GM12878 (cell line): ENCODE data around the gene SMIM35. TPM values are rescaled to one million over a fixed set of nuclear protein-coding genes. Genes with fewer than 3 reads are reported as not detected.

Source experiments
- ASH2L ChIP-seq: fragments of 300-600, 200-600 bp; sonication (generic); IDR thresholded peaks from 2 replicates; pipeline ENCODE4 v1.6.1; 2017; ENCODE audit warnings: low read depth, mild to moderate bottlenecking, borderline replicate concordance
- CBX3 ChIP-seq: fragments of 200-600 bp; sonication (generic); IDR thresholded peaks from 2 replicates; pipeline ENCODE4 v1.6.1; 2016; ENCODE audit warnings: low read depth, borderline replicate concordance
- CBX5 ChIP-seq: sonication (generic); IDR thresholded peaks from 2 replicates; pipeline ENCODE4 v1.6.1; 2016; ENCODE audit warnings: low read depth, moderate library complexity, mild to moderate bottlenecking, inconsistent platforms
- CHD4 ChIP-seq: fragments of 200-600 bp; sonication (generic); IDR thresholded peaks from 2 replicates; pipeline ENCODE4 v1.6.1; 2016; ENCODE audit warnings: mild to moderate bottlenecking
- ESRRA ChIP-seq: IDR thresholded peaks from 2 replicates; pipeline ENCODE4 v1.6.1; 2012; ENCODE audit warnings: mild to moderate bottlenecking, low read length, improper control_type of control experiment
- ETV6 ChIP-seq, 2 experiments: fragments of 450-650 bp in 1 of 2; IDR thresholded peaks in 1 of 2; conservative IDR thresholded peaks in 1 of 2; 2 replicates each; pipeline ENCODE4 v1.6.1; 2014; ENCODE audit warnings: antibody characterized with exemption in 1 of 2, borderline replicate concordance in 1 of 2, low read depth in 1 of 2, mild to moderate bottlenecking in 1 of 2, moderate library complexity in 1 of 2
- HCFC1 ChIP-seq: fragments of 150-350 bp; IDR thresholded peaks from 2 replicates; pipeline ENCODE4 v1.6.1; 2014; ENCODE audit warnings: low read length
- HDGF ChIP-seq: fragments of 450-650 bp; IDR thresholded peaks from 2 replicates; pipeline ENCODE4 v1.6.1; 2016; ENCODE audit warnings: antibody characterized with exemption
- NFIC ChIP-seq: IDR thresholded peaks from 2 replicates; pipeline ENCODE4 v1.6.1; 2012; ENCODE audit warnings: low read depth, mild to moderate bottlenecking, inconsistent platforms, low read length, moderate library complexity
- NR2C2 ChIP-seq: IDR thresholded peaks from 2 replicates; pipeline ENCODE4 v1.6.1; 2011; ENCODE audit warnings: borderline replicate concordance, low read depth; ENCODE audit not compliant: control insufficient read depth, insufficient read length
- SMAD5 ChIP-seq: IDR thresholded peaks from 2 replicates; pipeline ENCODE4 v1.6.1; 2016; ENCODE audit warnings: antibody characterized with exemption, low read depth
- TAF1 ChIP-seq: IDR thresholded peaks from 2 replicates; pipeline ENCODE4 v1.6.1; 2011; ENCODE audit warnings: mild to moderate bottlenecking, low read depth, low read length, borderline replicate concordance
- WRNIP1 ChIP-seq: IDR thresholded peaks from 2 replicates; pipeline ENCODE4 v1.6.1; 2011; ENCODE audit warnings: low read depth, low read length, improper control_type of control experiment, borderline replicate concordance
- ZBED1 ChIP-seq: IDR thresholded peaks from 2 replicates; pipeline ENCODE4 v1.6.1; 2016; ENCODE audit warnings: borderline replicate concordance
- polyA plus RNA-seq, 11 experiments: library from polyadenylated mRNA; depleted of rRNA in 4 of 11; unstranded in 6 of 11; stranded (reverse) in 5 of 11; fragments of >200 nt; fragmentation: Nextera tagmentation in 4 of 11; fragmentation: Illumina TruSeq in 1 of 11; extraction: Ambion mirVana in 4 of 11; extraction: Trizol in 1 of 11; gene quantifications; 1 replicate in 1 of 11; 2 replicates in 10 of 11; pipeline versions ENCODE4 v1.2.1 to v1.2.3, GENCODE V29; 2011 to 2016; ENCODE audit warnings: inconsistent platforms in 2 of 11, missing spikeins in 2 of 11, low read depth in 1 of 11
- total RNA-seq, 4 experiments: library from RNA; depleted of rRNA in 3 of 4; stranded (reverse); fragments of >200 nt in 3 of 4; fragmentation: Illumina TruSeq in 1 of 4; extraction: Trizol in 1 of 4; gene quantifications; 2 replicates each; pipeline versions ENCODE4 v1.2.1 to v1.2.3, GENCODE V29; 2013 to 2021
- TF ChIP-seq, protein P1 (sequence below): IDR thresholded peaks from 2 replicates; pipeline ENCODE4 v1.6.1; 2012; ENCODE audit warnings: mild to moderate bottlenecking, low read depth, low read length
- TF ChIP-seq, protein P2 (sequence below): fragments of 450-650 bp; IDR thresholded peaks from 2 replicates; pipeline ENCODE4 v1.6.1; 2017; ENCODE audit warnings: mild to moderate bottlenecking
- TF ChIP-seq, protein P3 (sequence below): fragments of 450-650 bp; IDR thresholded peaks from 2 replicates; pipeline ENCODE4 v1.6.1; 2017; ENCODE audit warnings: mild to moderate bottlenecking, moderate library complexity
- TF ChIP-seq, protein P4 (sequence below): fragments of 450-650 bp; IDR thresholded peaks from 2 replicates; pipeline ENCODE4 v1.6.1; 2017; ENCODE audit warnings: low read depth, mild to moderate bottlenecking, moderate library complexity

Gene SMIM35
- total and polyA plus RNA-seq, 10 of the 15 experiments (the other 5 are each of a cell fraction or from before 2014, with no cell fraction given), result 0.02 to 1.1 (median 0.05) TPM; not detected in 5

DNA sequence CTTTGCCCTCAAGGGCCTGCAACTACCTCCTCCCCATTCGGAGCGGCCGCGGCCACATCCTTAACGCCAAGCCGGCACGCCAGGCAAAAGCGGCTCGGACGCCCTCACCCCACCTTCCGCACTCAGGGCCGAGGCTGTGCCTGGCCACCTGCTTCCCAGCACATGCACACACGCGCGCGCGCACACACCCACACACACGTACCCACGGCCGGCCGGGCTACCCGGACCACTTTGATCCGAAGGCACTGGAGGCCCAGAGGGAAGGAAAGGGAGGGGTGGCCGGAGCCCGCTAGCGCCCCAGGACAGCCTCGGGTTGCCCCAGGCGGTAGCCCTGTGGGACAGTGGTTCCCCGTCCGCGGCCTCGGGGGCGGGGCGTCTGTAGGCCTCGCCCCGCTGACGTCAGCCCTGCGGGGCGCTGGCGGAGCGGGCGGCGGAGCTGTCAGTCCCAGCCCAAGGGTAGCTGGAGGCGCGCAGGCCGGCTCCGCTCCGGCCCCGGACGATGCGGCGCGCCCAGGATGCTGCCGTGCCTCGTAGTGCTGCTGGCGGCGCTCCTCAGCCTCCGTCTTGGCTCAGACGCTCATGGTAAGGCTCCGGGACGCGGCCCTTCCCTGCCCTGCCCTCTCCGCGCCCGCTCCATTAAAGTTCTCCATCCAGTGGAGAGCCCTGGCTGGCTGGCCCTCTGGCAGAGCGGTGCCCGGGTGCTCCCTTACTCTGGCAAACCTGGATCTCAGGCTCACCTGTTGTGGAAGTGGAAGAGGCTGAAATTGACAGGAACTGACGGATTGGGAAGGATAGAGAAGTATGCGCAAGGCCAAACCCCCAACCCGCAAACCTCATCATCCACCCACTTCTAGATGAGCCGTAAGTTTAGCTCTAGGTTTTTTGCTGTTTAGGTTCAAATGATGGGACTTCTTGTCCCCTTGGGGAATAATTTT, 100.5 kb downstream of the SMIM35 start, which contains the start of gene IL10RA (continued):
- no peak for TF ChIP-seq ASH2L
- no peak for TF ChIP-seq NFIC
- TF ChIP-seq WRNIP1, result no peak
- TF ChIP-seq ESRRA, result peak; percentile 26; the same call in 1 of the 2 replicates
- TF ChIP-seq CHD4, result no peak
- TF ChIP-seq HCFC1, result peak; percentile 30; the same call in 1 of the 2 replicates
- TF ChIP-seq CBX5, result no peak
- TF ChIP-seq SMAD5, result no peak
- TF ChIP-seq, protein P1, sequence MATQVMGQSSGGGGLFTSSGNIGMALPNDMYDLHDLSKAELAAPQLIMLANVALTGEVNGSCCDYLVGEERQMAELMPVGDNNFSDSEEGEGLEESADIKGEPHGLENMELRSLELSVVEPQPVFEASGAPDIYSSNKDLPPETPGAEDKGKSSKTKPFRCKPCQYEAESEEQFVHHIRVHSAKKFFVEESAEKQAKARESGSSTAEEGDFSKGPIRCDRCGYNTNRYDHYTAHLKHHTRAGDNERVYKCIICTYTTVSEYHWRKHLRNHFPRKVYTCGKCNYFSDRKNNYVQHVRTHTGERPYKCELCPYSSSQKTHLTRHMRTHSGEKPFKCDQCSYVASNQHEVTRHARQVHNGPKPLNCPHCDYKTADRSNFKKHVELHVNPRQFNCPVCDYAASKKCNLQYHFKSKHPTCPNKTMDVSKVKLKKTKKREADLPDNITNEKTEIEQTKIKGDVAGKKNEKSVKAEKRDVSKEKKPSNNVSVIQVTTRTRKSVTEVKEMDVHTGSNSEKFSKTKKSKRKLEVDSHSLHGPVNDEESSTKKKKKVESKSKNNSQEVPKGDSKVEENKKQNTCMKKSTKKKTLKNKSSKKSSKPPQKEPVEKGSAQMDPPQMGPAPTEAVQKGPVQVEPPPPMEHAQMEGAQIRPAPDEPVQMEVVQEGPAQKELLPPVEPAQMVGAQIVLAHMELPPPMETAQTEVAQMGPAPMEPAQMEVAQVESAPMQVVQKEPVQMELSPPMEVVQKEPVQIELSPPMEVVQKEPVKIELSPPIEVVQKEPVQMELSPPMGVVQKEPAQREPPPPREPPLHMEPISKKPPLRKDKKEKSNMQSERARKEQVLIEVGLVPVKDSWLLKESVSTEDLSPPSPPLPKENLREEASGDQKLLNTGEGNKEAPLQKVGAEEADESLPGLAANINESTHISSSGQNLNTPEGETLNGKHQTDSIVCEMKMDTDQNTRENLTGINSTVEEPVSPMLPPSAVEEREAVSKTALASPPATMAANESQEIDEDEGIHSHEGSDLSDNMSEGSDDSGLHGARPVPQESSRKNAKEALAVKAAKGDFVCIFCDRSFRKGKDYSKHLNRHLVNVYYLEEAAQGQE, result no peak
- TF ChIP-seq NR2C2, result no peak
- TF ChIP-seq, protein P2, sequence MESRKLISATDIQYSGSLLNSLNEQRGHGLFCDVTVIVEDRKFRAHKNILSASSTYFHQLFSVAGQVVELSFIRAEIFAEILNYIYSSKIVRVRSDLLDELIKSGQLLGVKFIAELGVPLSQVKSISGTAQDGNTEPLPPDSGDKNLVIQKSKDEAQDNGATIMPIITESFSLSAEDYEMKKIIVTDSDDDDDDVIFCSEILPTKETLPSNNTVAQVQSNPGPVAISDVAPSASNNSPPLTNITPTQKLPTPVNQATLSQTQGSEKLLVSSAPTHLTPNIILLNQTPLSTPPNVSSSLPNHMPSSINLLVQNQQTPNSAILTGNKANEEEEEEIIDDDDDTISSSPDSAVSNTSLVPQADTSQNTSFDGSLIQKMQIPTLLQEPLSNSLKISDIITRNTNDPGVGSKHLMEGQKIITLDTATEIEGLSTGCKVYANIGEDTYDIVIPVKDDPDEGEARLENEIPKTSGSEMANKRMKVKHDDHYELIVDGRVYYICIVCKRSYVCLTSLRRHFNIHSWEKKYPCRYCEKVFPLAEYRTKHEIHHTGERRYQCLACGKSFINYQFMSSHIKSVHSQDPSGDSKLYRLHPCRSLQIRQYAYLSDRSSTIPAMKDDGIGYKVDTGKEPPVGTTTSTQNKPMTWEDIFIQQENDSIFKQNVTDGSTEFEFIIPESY, result no peak
- TF ChIP-seq, protein P3, sequence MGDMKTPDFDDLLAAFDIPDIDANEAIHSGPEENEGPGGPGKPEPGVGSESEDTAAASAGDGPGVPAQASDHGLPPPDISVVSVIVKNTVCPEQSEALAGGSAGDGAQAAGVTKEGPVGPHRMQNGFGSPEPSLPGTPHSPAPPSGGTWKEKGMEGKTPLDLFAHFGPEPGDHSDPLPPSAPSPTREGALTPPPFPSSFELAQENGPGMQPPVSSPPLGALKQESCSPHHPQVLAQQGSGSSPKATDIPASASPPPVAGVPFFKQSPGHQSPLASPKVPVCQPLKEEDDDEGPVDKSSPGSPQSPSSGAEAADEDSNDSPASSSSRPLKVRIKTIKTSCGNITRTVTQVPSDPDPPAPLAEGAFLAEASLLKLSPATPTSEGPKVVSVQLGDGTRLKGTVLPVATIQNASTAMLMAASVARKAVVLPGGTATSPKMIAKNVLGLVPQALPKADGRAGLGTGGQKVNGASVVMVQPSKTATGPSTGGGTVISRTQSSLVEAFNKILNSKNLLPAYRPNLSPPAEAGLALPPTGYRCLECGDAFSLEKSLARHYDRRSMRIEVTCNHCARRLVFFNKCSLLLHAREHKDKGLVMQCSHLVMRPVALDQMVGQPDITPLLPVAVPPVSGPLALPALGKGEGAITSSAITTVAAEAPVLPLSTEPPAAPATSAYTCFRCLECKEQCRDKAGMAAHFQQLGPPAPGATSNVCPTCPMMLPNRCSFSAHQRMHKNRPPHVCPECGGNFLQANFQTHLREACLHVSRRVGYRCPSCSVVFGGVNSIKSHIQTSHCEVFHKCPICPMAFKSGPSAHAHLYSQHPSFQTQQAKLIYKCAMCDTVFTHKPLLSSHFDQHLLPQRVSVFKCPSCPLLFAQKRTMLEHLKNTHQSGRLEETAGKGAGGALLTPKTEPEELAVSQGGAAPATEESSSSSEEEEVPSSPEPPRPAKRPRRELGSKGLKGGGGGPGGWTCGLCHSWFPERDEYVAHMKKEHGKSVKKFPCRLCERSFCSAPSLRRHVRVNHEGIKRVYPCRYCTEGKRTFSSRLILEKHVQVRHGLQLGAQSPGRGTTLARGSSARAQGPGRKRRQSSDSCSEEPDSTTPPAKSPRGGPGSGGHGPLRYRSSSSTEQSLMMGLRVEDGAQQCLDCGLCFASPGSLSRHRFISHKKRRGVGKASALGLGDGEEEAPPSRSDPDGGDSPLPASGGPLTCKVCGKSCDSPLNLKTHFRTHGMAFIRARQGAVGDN, result peak; percentile 98
- no peak for TF ChIP-seq ZBED1
- TF ChIP-seq, protein P4, sequence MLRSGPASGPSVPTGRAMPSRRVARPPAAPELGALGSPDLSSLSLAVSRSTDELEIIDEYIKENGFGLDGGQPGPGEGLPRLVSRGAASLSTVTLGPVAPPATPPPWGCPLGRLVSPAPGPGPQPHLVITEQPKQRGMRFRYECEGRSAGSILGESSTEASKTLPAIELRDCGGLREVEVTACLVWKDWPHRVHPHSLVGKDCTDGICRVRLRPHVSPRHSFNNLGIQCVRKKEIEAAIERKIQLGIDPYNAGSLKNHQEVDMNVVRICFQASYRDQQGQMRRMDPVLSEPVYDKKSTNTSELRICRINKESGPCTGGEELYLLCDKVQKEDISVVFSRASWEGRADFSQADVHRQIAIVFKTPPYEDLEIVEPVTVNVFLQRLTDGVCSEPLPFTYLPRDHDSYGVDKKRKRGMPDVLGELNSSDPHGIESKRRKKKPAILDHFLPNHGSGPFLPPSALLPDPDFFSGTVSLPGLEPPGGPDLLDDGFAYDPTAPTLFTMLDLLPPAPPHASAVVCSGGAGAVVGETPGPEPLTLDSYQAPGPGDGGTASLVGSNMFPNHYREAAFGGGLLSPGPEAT, result peak; percentile 36; the same call in 1 of the 2 replicates
- no peak for TF ChIP-seq CBX3
- peak; percentile 86 for TF ChIP-seq TAF1
- peak in 1 of 2 experiments; percentile 30; a peak in 1 of 4 replicates for TF ChIP-seq ETV6 (conservative IDR thresholded peaks at IDR 0.05 in 1 of 2, IDR thresholded peaks at IDR 0.05 in 1 of 2; ENCODE audit: borderline replicate concordance in 1 of 2, low read depth in 1 of 2)
- peak; percentile 67 for TF ChIP-seq HDGF
